Liver (tissue), 3 donors: Measurements from ENCODE around the gene DYSF.

Experiments used
- CTCF ChIP-seq: fragments of 150-350 bp; IDR thresholded peaks from 2 replicates; pipeline ENCODE4 v1.5.1; 2017; ENCODE audit warnings: improper control_type of control experiment, low read depth, low read length; ENCODE audit not compliant: missing input control
- HNF4G ChIP-seq: IDR thresholded peaks from 2 replicates; pipeline ENCODE4 v1.6.1; 2016; ENCODE audit warnings: antibody characterized with exemption
- SP1 ChIP-seq: IDR thresholded peaks from 2 replicates; pipeline ENCODE4 v1.6.1; 2018; ENCODE audit warnings: antibody characterized with exemption, mild to moderate bottlenecking
- TAF1 ChIP-seq: conservative IDR thresholded peaks from 2 replicates; pipeline ENCODE4 v1.6.1; 2016; ENCODE audit warnings: antibody characterized with exemption, mild to moderate bottlenecking
- TF ChIP-seq, protein P1 (sequence below): IDR thresholded peaks from 2 replicates; pipeline ENCODE4 v1.6.1; 2016; ENCODE audit warnings: antibody characterized with exemption
- donor health status: healthy.
- donor health status: healthy.

DNA sequence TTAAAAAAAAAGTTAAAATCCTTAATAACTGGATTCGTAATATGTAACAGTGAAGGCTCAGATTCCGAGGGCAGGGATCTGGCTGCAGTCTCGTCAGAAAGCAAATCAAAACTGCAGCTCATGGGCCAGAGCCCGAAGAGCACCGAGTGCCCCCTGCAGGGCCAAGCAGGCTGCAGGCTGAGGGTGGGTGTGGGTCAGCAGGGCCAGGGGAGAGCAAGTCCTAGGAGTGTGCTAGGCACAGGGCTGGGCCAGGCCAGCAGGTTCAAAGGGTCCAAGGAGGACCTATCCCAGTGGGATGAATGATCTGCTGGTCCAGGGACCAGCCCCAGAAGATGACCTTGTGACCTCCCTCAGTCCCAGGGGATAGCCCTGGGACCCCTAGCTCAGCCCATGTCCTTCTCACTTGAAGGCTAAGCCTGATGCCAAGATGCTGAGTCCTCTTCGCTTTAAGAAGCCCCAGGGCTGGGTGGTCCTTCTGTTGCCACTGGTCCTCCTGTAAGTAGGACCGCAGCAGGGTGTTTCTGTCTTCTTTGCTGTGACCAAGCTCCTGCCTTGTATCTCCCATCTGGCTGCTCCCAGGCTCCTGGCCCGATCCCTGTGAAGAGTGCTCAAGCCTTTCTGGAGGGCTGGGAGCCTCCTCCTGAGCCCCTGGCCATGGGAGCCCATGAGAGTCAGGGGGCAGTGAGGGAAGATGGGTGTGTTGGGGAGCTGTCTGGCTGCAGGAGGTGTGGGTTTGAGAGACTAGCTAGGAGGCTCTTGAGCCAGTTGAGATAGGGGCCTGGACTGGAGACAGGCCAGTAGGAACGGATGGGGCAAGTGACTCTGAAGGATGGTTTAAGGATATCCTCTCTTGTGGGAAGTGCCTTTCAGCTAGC lies 150.7 kb downstream of the DYSF start:
- TF ChIP-seq CTCF, result no peak
- TF ChIP-seq, protein P1, sequence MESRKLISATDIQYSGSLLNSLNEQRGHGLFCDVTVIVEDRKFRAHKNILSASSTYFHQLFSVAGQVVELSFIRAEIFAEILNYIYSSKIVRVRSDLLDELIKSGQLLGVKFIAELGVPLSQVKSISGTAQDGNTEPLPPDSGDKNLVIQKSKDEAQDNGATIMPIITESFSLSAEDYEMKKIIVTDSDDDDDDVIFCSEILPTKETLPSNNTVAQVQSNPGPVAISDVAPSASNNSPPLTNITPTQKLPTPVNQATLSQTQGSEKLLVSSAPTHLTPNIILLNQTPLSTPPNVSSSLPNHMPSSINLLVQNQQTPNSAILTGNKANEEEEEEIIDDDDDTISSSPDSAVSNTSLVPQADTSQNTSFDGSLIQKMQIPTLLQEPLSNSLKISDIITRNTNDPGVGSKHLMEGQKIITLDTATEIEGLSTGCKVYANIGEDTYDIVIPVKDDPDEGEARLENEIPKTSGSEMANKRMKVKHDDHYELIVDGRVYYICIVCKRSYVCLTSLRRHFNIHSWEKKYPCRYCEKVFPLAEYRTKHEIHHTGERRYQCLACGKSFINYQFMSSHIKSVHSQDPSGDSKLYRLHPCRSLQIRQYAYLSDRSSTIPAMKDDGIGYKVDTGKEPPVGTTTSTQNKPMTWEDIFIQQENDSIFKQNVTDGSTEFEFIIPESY, result no peak
- no peak for TF ChIP-seq SP1
- no peak for TF ChIP-seq HNF4G
- TF ChIP-seq TAF1, result no peak
